Suppressor macrophage treated with lipopolysaccharide for 1 hour (primary cell): ENCODE data around the gene ABCG8.
"Not testable (repeated sequence)": the region's sequence is repeated elsewhere in the genome, so short reads cannot be mapped to it uniquely, and the experiment has no call there.

Experiments
- DNase-seq, 3 donors: peaks; one replicate each; pipeline ENCODE4 v3.0.0-alpha.2; 2020 to 2022

ABCG8 gene

DNA sequence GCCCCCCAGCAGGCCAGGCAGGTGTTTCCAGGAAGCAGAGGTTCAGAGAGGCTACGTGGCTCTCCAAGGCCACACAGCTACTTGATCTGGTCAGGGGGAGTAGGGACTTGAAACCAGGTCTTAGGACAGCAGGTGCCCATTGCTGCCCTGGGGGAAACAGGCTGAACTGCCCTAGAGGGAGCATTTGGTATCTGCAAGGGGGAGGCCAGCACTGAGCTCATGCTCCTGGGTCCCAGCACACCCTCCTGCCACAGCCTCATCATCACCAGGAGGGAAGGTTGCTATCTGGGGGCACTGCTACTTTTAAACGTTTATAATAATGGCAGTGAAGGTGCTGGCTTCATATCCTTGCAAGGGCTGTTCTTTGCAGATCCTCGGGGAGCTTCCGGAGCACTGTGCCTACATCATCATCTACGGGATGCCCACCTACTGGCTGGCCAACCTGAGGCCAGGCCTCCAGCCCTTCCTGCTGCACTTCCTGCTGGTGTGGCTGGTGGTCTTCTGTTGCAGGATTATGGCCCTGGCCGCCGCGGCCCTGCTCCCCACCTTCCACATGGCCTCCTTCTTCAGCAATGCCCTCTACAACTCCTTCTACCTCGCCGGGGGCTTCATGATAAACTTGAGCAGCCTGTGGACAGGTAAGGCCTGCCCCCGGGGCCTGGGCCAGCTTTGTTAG is 36.1 kb downstream of the ABCG8 start:
- DNase-seq: no peak

DNA sequence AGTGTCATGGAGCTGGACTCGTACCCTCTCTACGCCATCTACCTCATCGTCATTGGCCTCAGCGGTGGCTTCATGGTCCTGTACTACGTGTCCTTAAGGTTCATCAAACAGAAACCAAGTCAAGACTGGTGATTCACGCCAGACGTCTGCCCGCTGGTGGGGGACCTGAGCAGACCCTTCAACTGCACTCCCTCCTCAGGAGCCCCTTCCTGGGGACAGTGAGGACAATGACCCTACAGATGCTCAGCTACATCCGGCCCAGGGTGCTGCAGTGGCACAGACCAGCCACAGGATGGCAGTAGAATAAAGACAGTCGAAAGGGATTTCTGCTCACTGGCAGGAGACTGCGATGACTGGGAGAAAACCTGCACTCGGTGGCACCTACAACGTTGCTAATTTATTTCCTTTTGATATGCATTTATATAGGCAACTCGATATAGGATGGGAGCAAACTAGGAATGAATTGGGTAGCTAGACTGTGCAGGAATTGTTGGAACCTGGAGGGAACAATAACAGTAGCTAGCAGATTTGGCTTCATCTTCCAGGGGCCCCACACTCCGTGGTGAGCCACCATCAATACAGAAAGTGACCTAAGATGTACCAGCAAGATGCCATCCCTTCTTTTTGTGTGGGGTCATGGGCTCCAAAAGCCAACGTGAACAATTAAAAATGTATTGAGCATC is 39.2 kb downstream of the ABCG8 start:
- peak; percentile 55 to 63 (median 61) for DNase-seq

DNA sequence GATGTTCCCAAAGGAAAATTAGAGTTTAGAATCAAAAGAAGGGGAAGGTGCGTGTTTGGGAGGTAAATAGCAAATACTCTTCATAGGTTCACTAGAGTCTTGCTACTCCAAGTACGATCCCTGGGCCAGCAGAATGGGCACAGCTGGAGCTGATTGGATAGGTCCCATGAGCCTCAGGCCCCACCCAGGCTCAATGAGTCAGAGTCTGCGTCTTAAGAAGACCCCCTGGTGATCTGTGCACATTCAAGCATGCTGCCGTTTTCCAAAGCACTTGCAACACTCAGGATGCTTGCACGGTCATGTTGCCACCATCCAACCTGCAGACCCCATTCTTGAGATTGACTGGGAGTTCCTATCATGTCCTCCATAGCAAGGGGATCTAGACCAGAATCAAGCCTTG is 40.5 kb downstream of the ABCG8 start:
- DNase-seq: no peak

DNA sequence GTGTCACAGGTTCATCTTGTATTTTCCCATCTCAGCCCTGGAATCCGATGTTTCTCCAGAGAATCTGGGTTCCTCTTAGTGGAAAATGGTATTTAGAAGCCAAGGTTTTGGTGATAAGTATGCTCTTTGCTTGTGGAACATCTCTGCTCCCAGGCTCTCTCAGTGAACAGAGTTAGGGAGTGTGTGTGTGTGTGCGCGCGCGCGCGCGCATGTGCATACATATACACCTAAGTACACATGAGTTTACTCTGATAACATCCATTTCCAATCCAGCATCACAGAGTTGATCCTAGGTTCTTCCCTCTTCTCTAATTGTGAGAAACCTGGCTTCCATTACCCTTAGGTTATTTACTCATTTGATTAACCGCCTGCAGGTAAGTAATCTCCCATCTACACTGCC is 41.7 kb downstream of the ABCG8 start:
- DNase-seq: no peak

DNA sequence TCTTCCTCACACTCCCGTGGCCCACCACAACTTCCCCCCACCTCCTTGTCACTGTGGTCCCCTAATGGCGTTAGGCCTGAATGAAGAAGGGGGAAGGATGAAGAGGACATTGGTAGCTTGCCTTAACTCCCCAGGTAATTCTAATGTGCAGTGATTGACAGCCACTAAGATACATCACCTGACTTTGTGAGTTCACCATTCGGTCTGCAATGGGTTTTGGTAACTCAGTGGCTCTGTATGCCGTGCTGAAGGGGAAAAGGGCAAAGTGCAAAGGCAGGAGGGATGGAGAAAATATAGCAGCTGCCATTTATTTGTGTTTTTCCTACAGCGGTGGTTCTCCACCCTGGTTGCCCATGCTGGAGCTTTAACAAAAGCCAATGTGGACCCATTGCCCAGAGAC is 42.2 kb downstream of the ABCG8 start:
- DNase-seq: no peak

DNA sequence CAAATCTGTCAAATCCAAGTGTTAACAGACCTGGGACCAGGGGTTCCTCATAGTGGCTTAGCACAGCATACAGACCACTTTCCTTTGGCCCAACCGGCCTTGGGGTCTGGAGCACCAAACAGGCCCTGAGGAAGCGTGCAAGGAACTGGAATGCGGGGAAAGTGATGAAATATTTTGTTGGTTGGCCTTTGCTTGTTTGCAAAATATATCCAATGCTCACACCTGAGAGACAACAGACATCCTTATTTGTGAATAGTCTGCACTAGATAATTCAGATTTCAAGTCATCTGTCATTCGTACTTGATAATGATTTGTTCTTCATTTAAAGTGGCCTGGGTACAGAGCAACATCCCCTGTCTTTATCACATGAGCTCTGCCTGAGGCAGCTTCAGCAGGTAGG is 43.5 kb downstream of the ABCG8 start:
- DNase-seq: no peak

DNA sequence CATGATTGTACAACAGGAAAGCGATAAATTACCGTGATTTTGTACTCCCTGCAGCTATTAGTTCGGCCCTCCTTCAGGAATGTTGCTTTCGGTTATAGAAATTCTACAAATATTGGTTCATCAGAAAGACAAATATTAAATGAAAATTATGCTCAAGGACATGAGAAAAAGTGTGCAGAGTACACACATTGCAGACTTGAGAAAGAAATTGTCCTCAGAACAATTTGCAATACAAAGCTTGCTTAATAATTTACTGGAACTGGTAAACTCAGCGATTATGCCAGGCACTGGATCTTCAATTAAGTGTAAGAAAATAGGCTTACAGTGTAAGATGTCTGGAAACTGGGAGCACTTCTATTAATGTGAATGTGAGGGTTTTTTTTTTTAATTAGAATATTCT is 45.9 kb downstream of the ABCG8 start:
- no peak for DNase-seq

DNA sequence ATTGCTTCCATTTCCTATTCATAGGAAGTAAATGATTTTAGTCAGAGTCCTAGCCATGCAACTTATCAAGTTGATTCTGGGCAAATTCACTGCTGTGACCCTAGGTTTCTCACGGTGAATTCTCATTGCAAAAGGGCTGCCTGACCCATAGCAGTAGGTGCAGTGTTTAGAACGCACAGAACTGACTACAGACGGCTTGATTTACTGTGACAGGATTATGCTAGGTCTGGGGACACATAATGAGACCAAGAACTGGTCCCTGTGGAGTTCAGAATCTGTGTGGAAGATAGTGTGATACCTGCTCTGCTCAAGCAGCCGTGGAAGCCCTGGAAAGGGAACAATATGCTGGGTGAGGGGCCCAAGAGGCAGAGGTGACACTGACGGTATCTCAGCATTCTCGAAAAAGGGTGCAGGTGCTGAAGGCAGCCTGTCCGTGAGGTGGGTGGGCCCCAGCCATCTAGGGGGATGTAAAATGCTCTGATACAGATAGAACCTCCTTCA is 46.4 kb downstream of the ABCG8 start:
- no peak for DNase-seq

DNA sequence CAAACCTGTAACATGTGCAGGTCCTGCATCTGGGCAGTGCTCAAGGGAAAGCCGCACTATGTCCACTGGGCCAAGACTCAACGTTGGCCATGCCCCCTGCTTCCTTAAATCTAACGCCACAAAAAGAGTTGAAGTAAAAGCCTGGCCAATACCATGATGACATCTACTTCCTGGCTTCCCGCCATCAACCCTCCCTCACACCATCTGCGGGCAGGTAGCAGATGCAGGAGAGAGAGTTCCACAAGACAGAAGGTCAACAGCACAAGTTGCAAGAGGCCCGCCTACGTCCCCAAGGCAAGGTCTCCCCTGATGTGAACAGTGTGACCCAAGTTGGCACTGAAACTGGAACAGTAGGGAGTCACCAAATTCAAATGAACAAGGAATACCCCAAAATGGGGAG is 48.4 kb downstream of the ABCG8 start:
- DNase-seq: no peak

DNA sequence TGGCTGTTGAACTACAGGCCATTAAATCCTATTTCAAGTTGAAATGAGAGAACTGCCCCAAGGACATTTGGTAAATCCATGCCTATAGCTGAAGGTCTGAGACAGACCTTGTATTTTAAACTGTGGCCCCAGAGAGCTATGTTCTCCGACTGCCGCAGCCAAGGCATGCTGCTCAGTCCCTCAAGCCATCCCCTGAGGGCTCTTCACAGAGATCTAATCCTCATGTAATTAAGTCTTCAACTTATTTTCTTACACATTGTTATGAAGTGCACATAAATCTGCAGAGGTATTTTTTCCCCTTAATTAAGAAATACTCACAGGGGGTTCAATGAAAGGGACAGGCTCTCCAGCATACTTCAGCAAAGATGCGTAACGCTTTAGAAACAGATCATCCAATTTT is 50.6 kb downstream of the ABCG8 start:
- no peak for DNase-seq

DNA sequence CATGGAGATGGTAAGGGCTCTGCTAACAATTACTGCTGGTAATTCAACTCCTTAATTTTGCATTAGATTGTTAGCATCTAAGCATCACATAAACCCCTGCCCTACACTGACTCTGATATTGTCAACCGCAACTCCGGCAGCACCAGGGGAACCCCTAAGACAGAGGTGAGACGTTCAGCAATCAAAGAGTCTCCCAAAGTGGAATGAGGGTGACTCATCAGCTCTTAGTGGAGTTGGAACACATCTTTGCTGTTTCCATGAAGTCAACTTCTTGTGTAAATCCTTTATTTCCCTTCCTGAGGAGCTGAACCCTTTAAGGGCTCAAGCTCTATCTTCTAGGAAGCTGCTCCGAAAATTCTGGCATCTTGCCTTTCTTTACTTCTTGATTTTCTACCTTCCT is 52.1 kb downstream of the ABCG8 start:
- no peak for DNase-seq

DNA sequence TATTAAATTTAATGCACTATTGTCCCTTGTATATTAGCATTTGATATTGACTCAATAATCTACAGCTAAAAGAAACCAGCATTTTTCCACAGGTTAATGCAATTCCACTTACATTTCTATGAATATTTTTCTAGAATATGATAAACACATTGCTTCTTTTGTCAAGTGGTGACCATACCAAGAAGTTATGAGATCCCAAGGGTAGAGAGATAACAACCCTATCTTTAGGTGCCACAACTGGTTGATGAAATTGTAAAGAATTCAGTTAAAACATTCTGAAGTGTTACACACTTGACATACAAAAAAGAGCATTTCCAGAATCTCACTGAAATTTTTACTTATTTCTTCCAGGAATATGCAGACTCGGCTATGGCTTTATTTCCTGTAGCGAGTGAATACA is 56.0 kb downstream of the ABCG8 start:
- DNase-seq: no peak

DNA sequence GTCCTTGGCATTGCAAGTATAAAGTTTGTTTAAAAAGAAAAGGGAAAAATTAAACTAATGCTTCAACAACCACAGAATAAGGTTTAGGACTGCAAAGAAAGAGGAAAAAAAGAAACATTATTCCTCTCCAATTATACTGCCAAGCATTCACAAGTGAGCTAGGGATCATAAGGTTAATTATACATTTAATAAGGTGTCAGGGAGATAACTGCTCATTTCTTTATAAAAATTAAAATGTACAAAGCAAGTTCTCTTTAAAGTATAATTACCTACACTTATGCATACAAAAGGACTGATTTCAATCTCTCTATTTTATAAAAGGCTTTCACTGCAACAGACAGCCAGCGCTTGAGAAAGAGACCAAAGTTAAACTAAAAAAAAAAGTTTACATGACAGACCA is 58.1 kb downstream of the ABCG8 start:
- DNase-seq: no peak

DNA sequence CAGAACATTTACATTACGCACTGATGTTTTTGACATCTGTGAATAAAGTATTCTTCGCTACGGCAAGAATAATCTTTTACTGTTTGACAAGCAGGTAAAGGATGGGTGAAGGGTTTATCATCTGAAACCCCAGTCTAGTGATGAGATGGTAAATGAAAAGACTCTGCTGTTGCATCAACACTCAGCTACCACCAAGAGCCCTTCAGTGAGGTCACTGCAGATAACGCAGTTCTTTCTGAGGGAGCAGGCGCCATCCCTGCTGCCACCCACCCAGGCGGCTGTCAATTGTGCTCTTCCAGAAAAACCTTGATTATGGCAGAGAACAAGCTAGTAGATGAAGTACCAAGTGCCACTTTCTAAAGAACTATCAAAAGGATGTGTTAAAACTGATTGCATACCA is 58.7 kb downstream of the ABCG8 start:
- DNase-seq: no peak

DNA sequence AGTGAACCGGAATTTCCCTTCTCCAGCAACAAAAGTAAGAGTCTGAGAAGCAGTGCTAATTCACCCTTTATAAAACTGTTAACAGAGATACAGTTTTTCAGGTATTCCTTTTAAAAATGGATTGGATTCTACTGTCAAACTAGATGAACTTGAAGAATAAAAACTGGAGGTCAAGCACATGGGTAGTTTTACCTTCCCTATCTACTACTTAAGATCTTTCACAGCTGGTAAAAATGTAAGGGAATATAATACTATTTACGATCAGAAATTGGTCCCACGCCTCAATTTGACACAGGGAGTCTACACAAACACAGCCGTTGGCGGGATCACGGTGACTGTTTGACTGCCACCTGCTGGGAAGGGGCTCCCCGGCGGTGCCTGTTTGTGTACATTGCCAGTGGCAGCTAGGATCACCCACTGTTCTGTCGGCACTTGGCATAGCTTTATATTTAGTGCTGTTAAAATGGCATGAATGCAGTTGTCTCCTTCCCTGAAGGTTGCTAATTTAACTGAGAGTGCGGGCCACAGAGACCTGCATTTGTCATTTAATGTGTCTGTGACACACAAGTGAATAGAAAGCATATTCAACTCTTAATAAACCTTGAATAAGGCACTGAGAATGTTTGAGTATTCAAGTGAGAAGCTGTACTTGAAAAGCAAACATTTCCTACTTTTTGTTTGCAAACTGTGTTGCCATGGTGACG is 59.5 kb downstream of the ABCG8 start:
- no peak for DNase-seq

DNA sequence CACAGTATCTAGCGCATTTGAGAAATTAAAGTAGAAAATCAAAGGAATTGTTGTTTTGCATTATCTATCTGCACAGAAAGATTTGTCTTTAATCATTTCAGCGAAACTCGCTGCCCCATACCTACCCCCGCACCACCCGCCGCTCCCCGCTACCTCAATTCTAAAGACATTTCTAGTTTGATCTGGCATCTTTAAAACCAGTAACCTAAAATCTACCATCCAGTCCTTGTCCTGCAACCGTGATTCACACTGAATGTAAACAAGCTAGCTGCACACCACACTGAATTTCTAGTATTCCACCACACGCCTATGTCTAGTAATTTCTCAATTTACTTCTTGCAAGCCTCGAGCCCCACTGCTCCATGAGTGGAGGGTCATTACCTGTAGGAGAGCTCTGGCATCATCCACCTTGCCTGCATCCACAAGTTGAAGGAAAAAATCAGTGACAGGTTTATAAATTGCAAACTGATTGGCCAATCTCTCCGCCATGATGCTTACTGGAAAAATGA is 60.1 kb downstream of the ABCG8 start:
- DNase-seq: no peak

DNA sequence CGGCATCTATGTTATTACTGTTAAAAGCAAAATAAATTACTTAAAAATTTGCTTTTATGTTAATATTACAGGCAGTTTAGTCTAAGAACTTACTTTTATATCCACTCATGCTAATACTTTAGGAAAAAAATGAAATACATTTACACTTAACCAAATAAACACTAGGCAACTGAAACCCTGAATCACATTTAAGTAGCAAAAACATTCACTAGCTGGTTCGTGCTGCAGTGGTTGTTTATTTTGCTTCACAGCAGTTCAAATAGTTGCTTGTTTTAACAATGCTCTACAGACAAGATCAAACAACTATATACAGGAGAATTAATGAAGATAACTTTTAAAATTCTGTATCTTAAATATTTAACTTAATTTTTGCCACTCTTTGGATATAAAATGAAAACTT is 60.8 kb downstream of the ABCG8 start:
- no peak for DNase-seq

DNA sequence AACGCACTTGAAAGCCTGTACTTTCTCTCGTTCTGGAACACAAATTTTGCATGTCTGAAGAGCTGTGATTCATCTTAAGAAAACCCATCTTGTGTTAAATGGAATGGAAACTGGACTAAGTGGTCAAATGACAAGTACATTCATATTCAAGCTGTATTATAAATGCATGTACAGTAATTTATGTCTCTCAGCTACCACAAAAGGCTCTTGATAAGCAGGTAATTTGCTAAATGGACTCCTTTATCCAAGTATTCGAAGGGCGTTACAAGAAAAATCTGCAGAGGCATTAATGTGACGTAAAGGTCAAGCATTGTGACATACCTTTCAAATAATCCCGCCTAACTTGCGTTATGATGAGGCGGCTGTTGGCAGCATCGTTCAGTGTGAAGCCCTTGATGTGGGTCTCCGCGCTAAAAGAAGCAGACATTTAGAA is 66.6 kb downstream of the ABCG8 start:
- no peak for DNase-seq

DNA sequence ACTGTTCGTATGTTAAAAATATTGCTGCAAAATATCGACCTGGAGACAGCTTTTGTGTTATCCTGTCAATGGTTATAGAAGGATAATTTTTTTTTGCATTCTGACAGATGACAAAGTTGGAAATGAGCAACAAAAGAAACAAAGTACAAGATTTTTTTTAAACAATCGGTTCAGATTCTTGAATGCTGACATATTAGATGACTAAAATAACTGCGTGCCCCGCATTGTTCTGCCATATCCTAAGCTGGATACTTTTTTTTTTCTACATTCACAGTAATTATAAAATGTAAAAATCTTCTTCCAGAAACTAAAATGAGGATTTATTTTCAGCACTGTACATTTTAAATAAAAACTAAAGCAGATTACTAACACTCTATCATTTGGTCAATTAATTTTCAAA is 67.1 kb downstream of the ABCG8 start:
- no peak for DNase-seq

DNA sequence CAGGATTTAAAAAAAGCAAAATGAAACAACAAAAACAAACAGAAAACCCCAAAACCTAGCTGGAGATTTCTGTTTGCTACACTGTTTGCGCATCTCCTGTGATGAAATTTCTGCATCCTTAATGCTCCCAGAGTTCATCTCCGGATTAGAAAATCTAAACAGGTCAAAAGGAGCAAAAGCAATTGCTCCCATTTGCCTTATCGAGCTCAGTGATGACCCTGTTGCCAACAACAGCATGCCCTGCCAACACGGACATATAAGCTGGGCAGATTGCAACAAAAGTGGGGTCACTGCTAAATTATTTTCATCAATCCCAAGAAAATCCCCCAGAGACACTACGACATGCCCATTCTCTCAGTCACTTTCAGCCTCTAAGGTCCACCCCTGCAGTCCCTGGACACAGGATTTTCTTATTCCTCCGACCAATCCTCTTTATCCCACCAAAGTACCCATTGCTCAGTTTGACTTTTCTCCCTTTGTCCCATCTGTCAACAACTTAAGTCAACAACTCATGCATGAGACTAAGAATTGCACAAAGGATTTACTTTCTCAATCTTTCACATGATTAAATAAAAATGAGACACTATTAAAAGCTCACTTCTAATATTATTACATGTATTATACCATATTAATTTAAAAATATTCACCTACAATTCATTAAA is 67.8 kb downstream of the ABCG8 start:
- no peak for DNase-seq

DNA sequence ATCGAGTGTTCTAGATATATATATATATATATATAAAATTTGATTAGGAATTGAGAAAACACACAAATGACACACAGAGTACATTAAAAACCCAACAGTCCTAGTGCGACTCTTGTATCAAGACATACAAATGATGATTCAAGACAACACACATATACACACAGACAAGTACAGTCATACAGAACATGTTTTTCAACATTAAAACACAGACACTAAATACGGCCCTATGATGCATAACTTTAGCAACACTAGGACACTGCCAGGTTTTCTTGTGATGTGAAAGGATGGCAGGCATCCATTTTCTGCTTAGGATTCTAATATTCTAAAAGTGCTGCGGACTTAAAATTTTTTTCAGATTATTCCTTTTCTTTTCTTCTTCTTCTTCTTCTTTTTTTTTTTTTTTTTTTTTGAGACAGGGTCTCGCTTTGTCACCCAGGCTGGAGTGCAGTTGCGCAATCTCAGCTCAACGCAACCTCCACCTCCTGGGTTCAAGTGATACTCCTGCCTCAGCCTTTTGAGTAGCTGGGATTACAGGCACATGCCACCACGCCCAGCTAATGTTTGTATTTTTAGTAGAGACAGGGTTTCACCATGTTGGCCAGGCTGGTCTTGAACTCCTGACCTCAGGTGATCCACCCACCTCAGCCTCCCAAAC is 72.5 kb downstream of the ABCG8 start:
- not testable (repeated sequence) for DNase-seq

DNA sequence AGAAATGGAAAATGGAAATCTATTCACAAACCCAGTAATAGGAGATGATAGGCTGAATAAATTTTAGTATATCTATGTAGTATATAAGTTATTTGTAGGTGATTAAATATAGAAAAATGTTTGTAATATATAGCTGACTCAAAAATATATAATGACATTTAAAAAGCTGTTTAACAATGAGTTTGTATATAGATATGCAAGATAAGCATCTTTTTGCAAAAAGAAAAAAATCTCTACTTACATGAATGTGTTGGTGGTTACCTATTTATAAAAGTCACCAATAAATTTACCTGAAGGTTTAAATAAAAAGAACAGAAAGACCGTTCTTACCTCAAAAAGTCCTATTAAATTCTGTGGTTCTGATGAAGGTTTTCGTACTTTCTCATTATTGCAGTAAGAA is 85.7 kb downstream of the ABCG8 start:
- no peak for DNase-seq

DNA sequence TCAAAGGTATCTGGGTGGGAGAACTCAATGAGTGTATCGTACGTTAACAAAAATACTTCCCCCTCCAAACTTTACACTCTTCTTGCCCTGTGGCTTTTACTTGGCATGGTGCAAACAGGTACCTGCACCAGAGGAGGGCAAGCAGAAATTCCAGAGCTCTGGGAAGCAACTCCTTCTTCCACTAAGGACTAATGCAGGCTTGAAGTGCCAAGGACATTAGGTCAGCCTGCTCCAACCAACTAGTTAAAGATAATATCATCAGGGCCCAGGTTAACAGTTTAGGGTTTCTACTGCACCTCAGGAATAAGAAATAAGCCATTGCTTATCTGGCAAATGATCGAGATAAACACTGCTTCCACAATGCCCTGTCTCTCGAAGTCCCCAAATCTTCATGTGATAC is 86.7 kb downstream of the ABCG8 start:
- no peak for DNase-seq
